ENCODE results near the gene KIF21B.

KIF21B gene

DNA sequence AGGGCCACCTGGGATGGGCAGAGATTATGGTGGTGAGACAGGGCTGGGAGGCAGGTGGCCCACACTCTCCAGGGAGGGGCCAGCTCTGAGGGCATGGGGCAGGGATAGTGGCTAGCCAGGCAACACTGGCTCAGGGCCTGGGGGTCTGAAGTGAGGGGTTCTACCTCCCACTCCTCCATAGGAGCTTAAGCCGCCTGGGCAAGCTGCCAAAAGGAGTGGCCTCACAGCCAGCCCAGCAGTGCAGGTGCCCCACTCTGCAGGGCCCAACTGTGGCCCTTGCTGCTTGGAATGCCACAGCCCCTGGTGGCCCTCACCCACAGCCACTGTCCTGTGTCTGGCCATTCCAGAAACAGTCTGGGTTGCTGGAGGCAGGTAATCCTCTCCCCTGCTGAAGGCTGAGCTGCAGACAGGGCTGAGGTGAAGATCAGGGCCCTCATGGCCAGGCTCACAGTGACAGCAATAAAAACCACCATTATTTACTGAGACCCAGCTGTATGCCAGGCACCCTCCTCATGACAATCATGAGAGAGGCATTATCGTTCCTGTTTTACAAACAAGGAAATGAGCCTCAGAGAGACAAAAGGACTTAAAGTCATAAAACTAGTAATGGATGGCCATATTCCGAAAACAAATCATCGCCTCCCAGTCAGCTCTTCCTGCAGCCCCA is 31.0 kb downstream of the KIF21B start:
- no peak overlapping the region for H2AFZ ChIP-seq (ENCODE audit: low read length, unreplicated experiment)
- H3K4me3 ChIP-seq (ENCODE audit: low read depth, low read length) = no peak overlapping the region
- H3K79me2 ChIP-seq (ENCODE audit: control insufficient read depth, insufficient read depth, low read length, unreplicated experiment) = no peaks in the 10 kb centered on the region
- no peaks in the 10 kb centered on the region for H3K36me3 ChIP-seq (ENCODE audit: insufficient read depth, low read length)
- H3K4me1 ChIP-seq (ENCODE audit: control insufficient read depth, insufficient read depth, low read length, unreplicated experiment) = no peaks in the 10 kb centered on the region
- H3K27me3 ChIP-seq (ENCODE audit: insufficient read depth, low read length) = no peaks in the 10 kb centered on the region
- H3K27ac ChIP-seq (ENCODE audit: low read depth, low read length) = no peak overlapping the region

DNA sequence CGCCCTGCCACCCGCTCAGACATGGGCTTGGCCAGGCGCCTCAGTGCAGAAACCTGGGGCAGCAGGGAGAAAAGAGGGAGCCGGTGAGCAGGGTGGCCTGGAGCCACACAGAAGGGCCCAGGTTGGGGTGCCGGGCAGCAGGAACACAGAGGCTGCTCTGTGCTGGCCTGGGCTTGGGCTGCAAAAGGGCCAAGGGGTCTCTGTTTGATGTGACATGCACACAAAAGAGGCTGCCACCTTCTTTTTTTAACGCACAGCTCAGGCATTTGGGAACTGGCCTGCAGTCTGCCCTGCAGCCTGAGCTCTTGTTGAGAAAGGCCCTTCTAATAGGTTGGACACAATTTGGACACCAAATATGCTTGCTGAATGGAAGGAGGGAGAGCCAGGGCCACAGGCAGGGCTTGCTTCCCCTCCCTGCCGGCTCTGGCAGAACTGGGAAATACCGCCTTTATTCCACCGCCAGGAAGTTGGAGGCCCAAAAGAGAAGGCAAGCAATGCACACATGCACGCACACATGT is 32.4 kb downstream of the KIF21B start:
- H3K36me3 ChIP-seq (ENCODE audit: insufficient read depth, low read length) = no peaks in the 10 kb centered on the region
- H3K27ac ChIP-seq (ENCODE audit: low read depth, low read length) = no peak overlapping the region
- no peak overlapping the region for H3K4me3 ChIP-seq (ENCODE audit: low read depth, low read length)
- no peak overlapping the region for H2AFZ ChIP-seq (ENCODE audit: low read length, unreplicated experiment)
- no peaks in the 10 kb centered on the region for H3K79me2 ChIP-seq (ENCODE audit: control insufficient read depth, insufficient read depth, low read length, unreplicated experiment)
- H3K27me3 ChIP-seq (ENCODE audit: insufficient read depth, low read length) = no peaks in the 10 kb centered on the region
- H3K4me1 ChIP-seq (ENCODE audit: control insufficient read depth, insufficient read depth, low read length, unreplicated experiment) = no peaks in the 10 kb centered on the region

DNA sequence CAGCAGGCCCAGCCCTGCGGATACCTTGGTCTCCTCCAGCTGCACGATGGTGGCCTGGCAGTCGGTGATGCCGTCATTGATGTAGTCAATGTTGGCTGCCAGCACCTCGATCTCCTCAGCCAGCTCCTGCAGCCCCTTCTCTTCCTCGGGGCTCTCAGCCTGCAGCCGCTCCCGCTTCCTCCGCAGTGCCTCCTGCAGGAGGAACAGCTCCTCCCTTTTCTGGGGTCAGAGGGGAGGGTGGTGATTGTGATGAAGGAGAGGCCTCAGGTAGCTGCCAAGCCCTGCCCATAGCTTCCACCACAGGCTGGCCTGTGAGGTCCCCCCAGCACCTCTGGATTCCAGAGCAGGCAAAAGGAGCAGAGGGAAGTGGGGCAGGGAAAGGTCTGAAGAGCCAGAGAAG is 33.4 kb downstream of the KIF21B start:
- Histone ChIP-seq H3K27ac (ENCODE audit: low read depth, low read length) (no peak overlapping the region), H2AFZ (ENCODE audit: low read length, unreplicated experiment) (no peak overlapping the region), H3K27me3 (ENCODE audit: insufficient read depth, low read length) (no peaks in the 10 kb centered on the region), H3K79me2 (ENCODE audit: control insufficient read depth, insufficient read depth, low read length, unreplicated experiment) (no peaks in the 10 kb centered on the region), H3K36me3 (ENCODE audit: insufficient read depth, low read length) (no peaks in the 10 kb centered on the region), H3K4me1 (ENCODE audit: control insufficient read depth, insufficient read depth, low read length, unreplicated experiment) (no peaks in the 10 kb centered on the region), H3K4me3 (ENCODE audit: low read depth, low read length) (no peak overlapping the region)

DNA sequence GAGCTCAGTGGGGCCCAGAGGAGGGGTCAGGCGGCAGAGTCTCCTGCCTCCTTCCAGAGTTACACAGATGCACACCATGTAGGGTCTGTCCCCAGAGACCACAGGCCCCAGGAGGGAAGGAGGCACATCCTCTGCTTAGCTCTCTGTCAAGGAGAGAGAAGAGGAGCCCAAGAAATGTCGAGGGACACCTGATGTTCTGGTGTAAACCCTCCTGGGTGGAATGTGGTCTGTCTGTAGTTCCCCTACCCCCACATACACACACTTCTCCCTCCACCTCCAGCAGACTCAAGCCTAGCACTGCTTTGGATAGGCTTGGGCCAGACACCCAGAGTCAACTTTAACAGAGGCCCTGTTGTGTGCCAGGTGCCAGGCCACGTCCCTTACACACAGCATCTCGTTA is 34.2 kb downstream of the KIF21B start:
- Histone ChIP-seq H3K27me3 (ENCODE audit: insufficient read depth, low read length) (no peaks in the 10 kb centered on the region), H3K27ac (ENCODE audit: low read depth, low read length) (no peak overlapping the region)

DNA sequence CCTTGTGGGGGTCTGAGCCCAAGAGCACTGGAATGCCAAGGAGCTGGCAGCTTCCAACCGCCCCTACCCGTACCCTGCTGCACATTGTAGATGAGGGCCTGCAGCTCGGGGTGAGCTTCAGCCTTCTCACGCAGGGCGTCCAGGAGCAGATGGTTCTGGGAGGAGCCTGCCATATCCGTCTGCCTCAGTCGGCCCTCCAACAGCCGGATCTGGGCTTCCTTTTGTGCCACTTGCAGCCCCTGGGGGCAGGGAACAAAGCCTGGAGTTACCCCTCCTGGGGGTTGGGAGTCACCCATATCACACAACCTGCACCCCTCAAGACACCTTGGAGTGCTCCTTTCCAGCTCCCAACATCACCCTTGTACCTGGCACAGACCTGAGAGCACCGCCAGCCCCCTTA is 34.8 kb downstream of the KIF21B start:
- Histone ChIP-seq H3K36me3 (ENCODE audit: insufficient read depth, low read length) (no peaks in the 10 kb centered on the region), H2AFZ (ENCODE audit: low read length, unreplicated experiment) (no peak overlapping the region), H3K27me3 (ENCODE audit: insufficient read depth, low read length) (no peaks in the 10 kb centered on the region), H3K79me2 (ENCODE audit: control insufficient read depth, insufficient read depth, low read length, unreplicated experiment) (no peaks in the 10 kb centered on the region), H3K27ac (ENCODE audit: low read depth, low read length) (no peak overlapping the region), H3K4me1 (ENCODE audit: control insufficient read depth, insufficient read depth, low read length, unreplicated experiment) (no peaks in the 10 kb centered on the region), H3K4me3 (ENCODE audit: low read depth, low read length) (no peak overlapping the region)

More for the DNA sequence above, 34.2 kb downstream of the KIF21B start:
- Histone ChIP-seq H3K4me3 (ENCODE audit: low read depth, low read length) (no peak overlapping the region), H3K4me1 (ENCODE audit: control insufficient read depth, insufficient read depth, low read length, unreplicated experiment) (no peaks in the 10 kb centered on the region), H2AFZ (ENCODE audit: low read length, unreplicated experiment) (no peak overlapping the region), H3K79me2 (ENCODE audit: control insufficient read depth, insufficient read depth, low read length, unreplicated experiment) (no peaks in the 10 kb centered on the region), H3K36me3 (ENCODE audit: insufficient read depth, low read length) (no peaks in the 10 kb centered on the region)

DNA sequence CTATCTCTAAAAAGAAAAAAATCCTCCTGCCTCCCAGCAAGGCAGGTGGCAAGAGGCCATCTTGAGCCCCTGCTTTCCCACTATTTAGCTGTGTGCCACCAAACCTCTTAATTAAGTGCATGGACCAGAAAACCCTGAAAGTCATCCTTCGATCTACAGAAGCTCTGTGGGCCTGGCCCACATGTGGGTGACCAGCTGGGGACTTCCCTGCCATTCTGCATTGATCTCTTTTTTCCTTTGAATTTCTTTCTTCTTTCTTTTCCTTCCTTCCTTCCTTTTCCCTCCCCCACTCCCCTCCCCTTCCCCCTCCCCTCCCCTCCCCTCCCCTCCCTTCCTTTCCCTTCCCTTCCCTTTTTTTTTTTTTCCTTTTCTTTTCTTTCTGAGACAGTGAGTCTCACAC is 38.0 kb downstream of the KIF21B start:
- Histone ChIP-seq H3K36me3 (ENCODE audit: insufficient read depth, low read length) (no peaks in the 10 kb centered on the region), H3K4me3 (ENCODE audit: low read depth, low read length) (no peak overlapping the region), H3K27ac (ENCODE audit: low read depth, low read length) (no peak overlapping the region), H3K79me2 (ENCODE audit: control insufficient read depth, insufficient read depth, low read length, unreplicated experiment) (no peaks in the 10 kb centered on the region), H2AFZ (ENCODE audit: low read length, unreplicated experiment) (no peak overlapping the region), H3K27me3 (ENCODE audit: insufficient read depth, low read length) (no peaks in the 10 kb centered on the region), H3K4me1 (ENCODE audit: control insufficient read depth, insufficient read depth, low read length, unreplicated experiment) (no peaks in the 10 kb centered on the region)

DNA sequence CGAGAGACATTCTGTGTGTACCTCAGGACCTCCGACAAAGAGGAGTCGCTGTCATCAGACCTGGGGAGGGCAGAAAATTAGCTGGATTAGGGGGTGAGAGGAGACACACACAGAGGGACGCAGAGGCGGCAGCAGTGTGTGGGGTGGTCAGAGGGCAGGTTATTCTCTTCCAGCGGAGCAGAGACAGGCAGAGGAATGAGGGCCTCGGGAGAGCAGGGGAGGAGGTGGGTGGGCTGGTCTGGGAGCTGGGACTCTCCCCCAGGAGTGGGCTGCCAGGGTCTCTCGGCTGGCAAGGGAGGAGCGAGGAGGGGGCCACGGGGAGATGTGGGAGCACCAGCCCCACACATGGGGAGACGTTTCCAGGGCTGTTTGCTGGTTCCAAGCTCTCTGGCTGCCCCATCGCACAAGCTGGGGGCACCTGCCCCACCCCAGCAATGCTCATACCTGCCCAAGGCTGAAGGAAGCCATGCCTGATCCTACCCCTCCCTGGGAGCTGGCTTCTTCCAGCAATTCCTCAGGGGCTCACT is 40.4 kb downstream of the KIF21B start:
- no peak overlapping the region for H3K27ac ChIP-seq (ENCODE audit: low read depth, low read length)
- no peaks in the 10 kb centered on the region for H3K4me1 ChIP-seq (ENCODE audit: control insufficient read depth, insufficient read depth, low read length, unreplicated experiment)
- no peak overlapping the region for H3K4me3 ChIP-seq (ENCODE audit: low read depth, low read length)
- H3K27me3 ChIP-seq (ENCODE audit: insufficient read depth, low read length) = no peaks in the 10 kb centered on the region
- no peak overlapping the region for H2AFZ ChIP-seq (ENCODE audit: low read length, unreplicated experiment)
- H3K36me3 ChIP-seq (ENCODE audit: insufficient read depth, low read length) = no peaks in the 10 kb centered on the region
- H3K79me2 ChIP-seq (ENCODE audit: control insufficient read depth, insufficient read depth, low read length, unreplicated experiment) = no peaks in the 10 kb centered on the region

DNA sequence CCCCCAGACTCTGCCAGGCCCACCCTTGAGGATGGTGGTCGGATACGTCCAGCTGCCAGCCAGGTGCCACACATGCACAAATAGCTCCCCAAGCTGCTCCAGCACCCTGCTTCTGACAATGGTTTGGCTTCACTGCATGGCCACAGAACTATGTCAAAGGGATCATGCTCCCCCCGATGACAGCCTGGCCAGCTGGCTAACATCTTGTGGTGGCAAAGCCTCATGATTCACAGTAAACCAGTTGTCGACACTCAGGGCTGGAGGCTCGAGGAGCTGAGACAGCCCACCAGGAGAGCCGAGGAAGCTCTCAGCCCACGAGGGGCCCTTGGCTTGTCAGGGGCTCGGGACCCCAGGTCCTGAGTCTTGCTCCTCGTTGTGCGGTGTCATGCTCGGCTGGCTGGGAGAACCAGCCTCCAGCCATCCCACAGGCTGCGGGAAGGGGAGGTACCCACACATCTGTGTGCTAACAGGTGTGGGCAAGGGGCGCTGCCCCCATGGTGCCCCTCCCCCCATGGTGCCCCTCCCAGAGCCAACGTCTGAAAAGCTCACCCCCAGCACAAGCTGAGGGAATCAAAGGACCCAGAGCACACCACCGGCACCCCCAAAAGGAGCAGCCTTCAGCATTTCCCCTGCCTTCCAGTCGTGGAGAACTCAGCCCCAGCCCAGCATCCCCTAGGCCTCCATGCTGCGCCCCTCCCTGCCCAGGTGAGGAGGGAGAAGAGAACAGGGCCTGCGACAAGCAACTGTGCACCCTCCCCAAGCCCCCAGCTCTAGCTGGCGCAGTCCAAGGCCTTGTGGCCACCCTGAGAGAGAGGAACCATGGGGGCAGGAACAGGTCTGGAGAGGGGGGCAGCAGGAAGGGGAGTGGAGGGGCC is 41.2 kb downstream of the KIF21B start:
- H3K27ac ChIP-seq (ENCODE audit: low read depth, low read length) = no peak overlapping the region
- H3K27me3 ChIP-seq (ENCODE audit: insufficient read depth, low read length) = no peaks in the 10 kb centered on the region
- H3K36me3 ChIP-seq (ENCODE audit: insufficient read depth, low read length) = no peaks in the 10 kb centered on the region
- H3K4me1 ChIP-seq (ENCODE audit: control insufficient read depth, insufficient read depth, low read length, unreplicated experiment) = no peaks in the 10 kb centered on the region
- no peak overlapping the region for H2AFZ ChIP-seq (ENCODE audit: low read length, unreplicated experiment)
- no peak overlapping the region for H3K4me3 ChIP-seq (ENCODE audit: low read depth, low read length)
- H3K79me2 ChIP-seq (ENCODE audit: control insufficient read depth, insufficient read depth, low read length, unreplicated experiment) = no peaks in the 10 kb centered on the region

DNA sequence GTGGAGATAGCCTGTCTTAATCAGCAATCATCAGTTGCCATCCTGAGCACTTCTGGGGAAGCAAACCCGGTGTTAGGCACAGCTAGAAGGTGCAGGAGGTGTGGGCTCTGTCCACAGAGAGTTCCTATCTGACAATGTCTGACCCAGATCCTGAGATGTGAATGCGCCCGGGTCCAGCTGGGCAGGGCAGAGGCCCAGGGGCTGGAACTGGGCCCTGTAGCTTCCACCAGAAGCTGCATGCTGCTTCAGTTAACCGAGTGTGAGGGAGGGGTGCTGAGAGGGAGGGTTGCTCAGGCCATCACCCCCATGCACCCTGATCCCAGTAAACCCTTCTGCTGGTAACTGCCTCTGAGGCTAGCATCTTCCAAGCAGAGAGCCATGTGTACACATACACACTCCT is 42.2 kb downstream of the KIF21B start:
- no peaks in the 10 kb centered on the region for H3K79me2 ChIP-seq (ENCODE audit: control insufficient read depth, insufficient read depth, low read length, unreplicated experiment)
- H3K4me1 ChIP-seq (ENCODE audit: control insufficient read depth, insufficient read depth, low read length, unreplicated experiment) = no peaks in the 10 kb centered on the region
- H3K27me3 ChIP-seq (ENCODE audit: insufficient read depth, low read length) = no peaks in the 10 kb centered on the region
- no peaks in the 10 kb centered on the region for H3K36me3 ChIP-seq (ENCODE audit: insufficient read depth, low read length)
- no peak overlapping the region for H2AFZ ChIP-seq (ENCODE audit: low read length, unreplicated experiment)
- H3K4me3 ChIP-seq (ENCODE audit: low read depth, low read length) = no peak overlapping the region
- no peak overlapping the region for H3K27ac ChIP-seq (ENCODE audit: low read depth, low read length)

DNA sequence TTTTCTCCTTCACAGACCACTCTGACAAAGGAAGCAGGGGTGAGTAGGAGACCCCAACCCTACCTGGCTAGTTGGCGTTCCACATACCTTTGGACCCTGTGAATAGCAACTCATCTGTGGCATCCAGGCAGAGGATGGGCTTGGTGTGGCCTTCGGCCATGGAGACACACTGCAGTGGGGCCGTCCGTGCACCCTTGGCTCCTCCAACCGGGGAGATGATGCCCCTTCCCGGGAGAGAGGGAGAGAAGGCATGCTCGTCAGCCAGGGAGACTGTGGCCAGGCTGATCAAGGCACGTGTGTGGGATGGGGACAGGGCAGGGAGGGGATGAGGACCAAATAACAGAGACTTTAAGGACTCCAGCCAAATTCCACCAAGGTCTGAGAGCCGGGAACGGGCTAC is 42.6 kb downstream of the KIF21B start:
- no peaks in the 10 kb centered on the region for H3K36me3 ChIP-seq (ENCODE audit: insufficient read depth, low read length)
- no peak overlapping the region for H2AFZ ChIP-seq (ENCODE audit: low read length, unreplicated experiment)

DNA sequence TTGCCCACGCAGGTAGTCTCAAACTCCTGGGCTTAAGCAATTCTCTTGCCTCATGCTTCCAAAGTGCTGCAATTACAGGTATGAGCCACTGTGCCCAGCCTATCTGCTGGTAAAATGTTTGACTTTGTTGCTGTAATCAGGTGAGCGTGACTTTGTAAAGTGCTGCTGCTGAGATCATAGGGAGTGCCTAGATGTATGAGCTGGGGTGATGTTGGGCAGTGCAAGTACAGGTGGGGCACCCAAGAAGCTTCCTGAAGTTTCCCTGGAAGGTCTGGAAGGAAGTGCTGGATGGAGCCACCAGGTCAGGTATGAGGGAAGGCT is 43.1 kb downstream of the KIF21B start:
- Histone ChIP-seq H2AFZ (ENCODE audit: low read length, unreplicated experiment) (no peak overlapping the region), H3K27me3 (ENCODE audit: insufficient read depth, low read length) (no peaks in the 10 kb centered on the region), H3K36me3 (ENCODE audit: insufficient read depth, low read length) (no peaks in the 10 kb centered on the region), H3K4me1 (ENCODE audit: control insufficient read depth, insufficient read depth, low read length, unreplicated experiment) (no peaks in the 10 kb centered on the region), H3K79me2 (ENCODE audit: control insufficient read depth, insufficient read depth, low read length, unreplicated experiment) (no peaks in the 10 kb centered on the region), H3K27ac (ENCODE audit: low read depth, low read length) (no peak overlapping the region), H3K4me3 (ENCODE audit: low read depth, low read length) (no peak overlapping the region)

More for the DNA sequence above, 42.6 kb downstream of the KIF21B start:
- no peaks in the 10 kb centered on the region for H3K4me1 ChIP-seq (ENCODE audit: control insufficient read depth, insufficient read depth, low read length, unreplicated experiment)
- no peak overlapping the region for H3K27ac ChIP-seq (ENCODE audit: low read depth, low read length)
- H3K27me3 ChIP-seq (ENCODE audit: insufficient read depth, low read length) = no peaks in the 10 kb centered on the region
- no peaks in the 10 kb centered on the region for H3K79me2 ChIP-seq (ENCODE audit: control insufficient read depth, insufficient read depth, low read length, unreplicated experiment)
- no peak overlapping the region for H3K4me3 ChIP-seq (ENCODE audit: low read depth, low read length)
